LHCN-M2 (cell line): ENCODE measurements around the gene CEBPZOS. TPM values are rescaled to one million over a fixed set of nuclear protein-coding genes. Genes with fewer than 3 reads are reported as not detected.

ENCODE experiments used
- DNase-seq: peaks from one replicate; pipeline ENCODE4 v3.0.0-alpha.2; 2012; ENCODE audit warnings: low read depth
- polyA plus RNA-seq: library from polyadenylated mRNA; unstranded; fragments of >200 nt; gene quantifications from one replicate; pipeline ENCODE4 v1.2.1, GENCODE V29; 2012; ENCODE audit warnings: missing spikeins
- total RNA-seq: library from RNA; depleted of rRNA; stranded (reverse); fragments of >200 nt; gene quantifications from 2 replicates; pipeline ENCODE4 v1.2.3, GENCODE V29; 2014; rRNA removed

Gene CEBPZOS
- total RNA-seq: 23.4 and 27.8 TPM in 2 replicates
- polyA plus RNA-seq: 18.9 TPM

GRCh38 chr2:37196320-37197195 is at the start of gene CEBPZOS:
TSS of gene CEBPZOS (plus strand) at chr2:37196496. CDS start at chr2:37199705, 3,209 bp downstream.
- peak; percentile 67 for DNase-seq

GRCh38 chr2:37148325-37148724 is 48.0 kb upstream of the CEBPZOS start:
- no peak for DNase-seq

- DNase-seq: no peak
These were observed 46.5 kb upstream of the CEBPZOS start for GRCh38 chr2:37149626-37150322.

- no peak for DNase-seq
These were observed 43.1 kb upstream of the CEBPZOS start for GRCh38 chr2:37153224-37153623.

DNA sequence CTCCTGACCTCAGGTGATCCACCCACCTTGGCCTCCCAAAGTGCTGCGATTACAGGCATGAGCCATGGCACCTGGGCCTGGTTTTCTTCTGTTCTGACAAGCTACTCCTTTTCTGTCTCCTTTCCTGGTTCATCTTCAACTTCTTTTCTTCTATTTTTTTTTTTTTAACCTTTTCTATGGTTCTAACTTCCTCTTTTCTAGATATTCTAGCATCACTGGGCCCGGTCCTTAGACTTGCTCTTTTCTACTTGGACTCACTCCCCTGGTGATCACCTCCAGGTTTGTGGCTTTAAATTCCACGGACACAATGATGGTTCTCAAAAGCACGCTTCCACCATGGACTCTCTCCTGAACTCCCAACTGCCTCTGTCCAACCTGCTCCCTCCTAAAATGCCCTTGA is 41.5 kb upstream of the CEBPZOS start:
- no peak for DNase-seq

DNA sequence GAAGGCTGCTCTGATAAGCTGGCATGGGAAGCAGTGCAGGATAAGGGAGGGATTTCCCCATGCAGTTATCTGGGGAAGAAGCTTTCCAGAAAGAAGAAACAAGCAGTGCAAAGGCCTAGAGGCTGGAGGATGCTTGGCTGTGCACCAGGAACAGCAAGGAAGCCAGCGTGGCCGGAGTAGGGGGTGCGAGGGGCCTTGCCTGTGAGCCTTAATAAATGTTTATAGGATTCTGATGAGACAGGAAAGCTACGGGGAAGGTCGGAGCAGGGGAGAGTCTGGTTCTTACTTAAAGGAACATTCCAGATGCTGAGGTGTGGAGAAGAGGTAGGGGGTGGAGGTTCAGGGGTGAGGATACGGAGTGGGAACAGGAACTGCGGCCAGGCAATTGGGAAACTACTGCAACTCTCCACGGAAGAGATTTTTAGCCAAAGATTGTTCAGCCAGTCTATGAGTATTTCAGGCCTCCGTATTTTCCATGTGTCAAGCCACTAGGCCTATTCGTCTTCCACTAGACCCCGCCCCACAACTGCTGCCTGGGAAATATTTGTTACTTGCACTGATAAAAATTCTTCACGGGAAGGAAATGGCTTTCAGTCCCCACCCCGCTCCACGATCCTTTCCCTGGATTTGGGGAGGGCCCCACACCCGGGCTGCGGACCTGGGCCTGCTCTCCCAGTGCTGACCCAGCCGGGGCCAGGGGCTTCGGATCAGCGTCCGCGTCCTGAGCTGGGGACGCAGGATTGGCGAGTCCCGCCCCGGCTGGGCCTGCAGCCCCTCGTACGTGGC is 40.0 kb upstream of the CEBPZOS start:
- peak; percentile 56 for DNase-seq

GRCh38 chr2:37156857-37157714 is 39.2 kb upstream of the CEBPZOS start, which contains the start of gene EIF2AK2:
TSS of gene EIF2AK2 (minus strand) at chr2:37156980. CDS start at chr2:37147806, 9,174 bp downstream.
- peak; percentile 86 for DNase-seq

DNA sequence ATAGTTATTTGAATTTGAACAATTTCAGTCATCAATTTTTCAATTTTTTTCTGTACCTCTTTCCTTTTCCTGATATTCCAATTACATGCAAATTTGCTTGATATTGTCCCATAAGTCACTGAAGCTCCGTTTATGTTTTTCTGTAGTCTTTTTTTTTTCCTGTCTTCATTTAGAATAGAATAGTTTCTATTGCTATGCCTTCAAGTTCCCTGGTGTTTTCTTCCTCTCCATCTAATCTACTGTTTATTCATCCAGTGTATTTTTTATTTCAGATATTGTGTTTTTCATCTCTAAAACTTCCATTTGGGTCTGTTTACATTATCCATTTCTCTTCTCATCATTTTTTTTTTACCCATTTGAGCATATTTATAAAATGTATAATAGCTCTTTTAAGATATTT is 31.5 kb upstream of the CEBPZOS start:
- no peak for DNase-seq

DNA sequence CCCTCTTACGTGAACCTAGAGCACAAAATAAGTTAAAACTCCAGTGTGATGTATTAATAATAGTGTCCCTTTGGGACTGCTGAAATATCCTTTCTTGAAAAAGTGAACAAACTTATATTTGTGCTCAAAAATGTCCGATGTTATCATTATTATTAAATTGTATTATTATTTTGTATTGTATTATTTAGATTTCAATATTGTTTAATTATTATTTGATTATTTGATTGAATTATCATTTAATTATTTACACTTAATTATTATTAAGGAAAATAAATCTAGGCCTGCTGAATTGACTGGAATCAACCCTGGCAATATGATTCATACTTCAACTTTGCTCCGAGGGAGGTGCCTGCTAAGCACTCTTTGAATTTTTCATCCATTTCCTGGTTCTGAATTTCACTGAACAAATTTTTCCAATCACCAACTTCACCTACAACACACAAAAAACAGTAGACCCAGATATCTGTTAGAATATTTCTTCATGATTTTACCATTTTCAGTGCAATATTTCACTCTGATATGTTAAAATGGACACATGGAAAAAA is 28.6 kb upstream of the CEBPZOS start:
- DNase-seq: no peak

DNA sequence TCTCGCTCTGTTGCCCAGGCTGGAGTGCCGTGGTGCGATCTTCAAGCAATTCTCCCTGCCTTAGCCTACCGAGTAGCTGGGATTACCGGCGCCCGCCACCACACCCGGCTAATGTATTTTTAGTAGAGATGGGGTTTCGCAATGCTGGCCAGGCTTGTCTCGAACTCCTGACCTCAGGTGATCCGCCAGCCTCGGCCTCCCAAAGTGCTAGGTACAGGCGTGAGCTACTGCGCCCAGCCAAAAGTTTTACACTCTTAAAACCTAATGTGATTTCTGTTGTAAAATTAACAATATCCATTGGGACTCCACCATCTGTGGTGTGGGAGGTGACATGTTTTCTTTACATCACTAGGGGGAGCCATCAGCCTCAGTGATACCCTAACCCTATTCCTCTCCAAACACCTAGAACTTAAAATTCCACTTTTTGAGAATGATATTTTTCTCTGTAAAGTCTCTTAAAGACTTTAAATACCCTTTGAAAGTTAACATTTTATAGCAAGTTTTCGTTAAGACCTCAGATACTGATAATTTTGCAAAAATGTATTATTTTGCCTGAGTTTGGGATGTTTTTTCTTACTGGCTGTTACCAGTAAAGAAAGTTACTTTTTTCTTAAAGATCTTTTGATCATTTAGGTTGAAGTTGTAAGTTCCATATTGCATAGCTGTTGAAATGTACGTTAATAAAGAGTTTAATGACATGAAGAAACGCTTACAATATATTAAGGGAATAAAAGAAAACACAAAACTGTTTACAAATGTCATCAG is 27.9 kb upstream of the CEBPZOS start:
- peak; percentile 48 for DNase-seq

- no peak for DNase-seq
These were observed 24.7 kb upstream of the CEBPZOS start for GRCh38 chr2:37171624-37171950.

- no peak for DNase-seq
These were observed 22.6 kb upstream of the CEBPZOS start for GRCh38 chr2:37173741-37174140.

DNA sequence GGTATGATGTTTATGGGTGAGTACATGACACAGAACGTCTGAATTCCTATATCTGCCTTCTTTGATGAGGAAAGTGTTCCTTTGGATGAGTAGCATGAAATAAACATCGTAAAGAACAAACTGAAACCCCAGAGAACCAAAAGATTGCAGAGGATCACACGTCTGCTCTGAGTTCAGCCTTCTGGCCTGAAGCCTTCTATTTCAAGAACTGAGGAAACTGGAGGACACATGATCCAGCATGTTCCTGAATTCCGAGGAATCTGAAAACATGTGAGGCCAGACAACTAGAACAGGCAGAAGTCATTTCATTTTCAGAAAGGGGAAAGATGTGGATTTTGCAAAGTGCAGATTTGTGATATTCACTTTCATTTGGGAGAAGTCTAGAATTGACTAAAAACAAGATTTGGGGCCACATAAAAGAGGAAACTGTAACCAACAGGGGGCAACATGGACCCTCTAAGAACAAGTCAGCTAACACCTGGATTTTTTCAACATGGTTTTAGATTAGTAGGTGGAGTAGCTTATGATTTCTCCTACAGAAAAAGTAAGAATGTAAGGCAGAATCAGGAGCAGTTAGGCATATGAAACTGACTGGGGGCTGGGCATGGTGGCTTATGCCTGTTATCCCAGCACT is 16.2 kb upstream of the CEBPZOS start:
- DNase-seq: no peak

- no peak for DNase-seq
These were observed 15.7 kb upstream of the CEBPZOS start for GRCh38 chr2:37180640-37181039.

GRCh38 chr2:37181726-37182684 is 14.3 kb upstream of the CEBPZOS start:
- no peak for DNase-seq

DNA sequence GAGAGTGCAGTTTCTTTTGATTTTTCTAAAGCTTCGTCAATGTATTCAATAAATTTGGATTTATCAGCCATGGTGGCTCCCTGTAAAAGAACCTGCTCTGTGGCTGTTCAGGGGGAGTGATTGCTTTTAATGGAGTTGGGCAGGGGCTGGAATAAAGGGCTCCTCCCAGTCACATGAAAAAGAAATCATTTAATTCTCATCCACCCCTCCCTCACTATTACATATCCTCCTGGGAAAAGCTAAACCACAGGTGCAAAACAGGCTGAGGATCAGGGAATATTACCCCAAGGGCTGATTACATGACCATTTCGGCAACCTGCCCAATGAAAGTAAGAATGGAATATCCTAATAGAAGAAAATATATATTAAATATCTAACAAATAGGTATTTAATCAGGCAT is 7.7 kb upstream of the CEBPZOS start, which contains the start of gene SULT6B1:
Gene SULT6B1 (minus strand): TSS at position 101 of the 400 bp plus-strand sequence. CDS start 30 bp downstream, at position 71.
- DNase-seq: no peak

- peak; percentile 84 for DNase-seq
These were observed 6.7 kb upstream of the CEBPZOS start for GRCh38 chr2:37189452-37190153.
